Mammary epithelial cell (primary cell): ENCODE measurements around the gene MAML2.

ENCODE experiments used
- CTCF ChIP-seq, 2 donors: IDR thresholded peaks in 1 of 2; conservative IDR thresholded peaks in 1 of 2; 2 replicates each; pipeline ENCODE4 v1.5.1; 2011 to 2012; ENCODE audit warnings: inconsistent platforms in 2 of 2, low read length in 2 of 2, mild to moderate bottlenecking in 2 of 2, control low read depth in 1 of 2, low read depth in 1 of 2; ENCODE audit not compliant: insufficient read depth in 1 of 2; ENCODE audit errors: extremely low read depth in 1 of 2
- EZH2 ChIP-seq: IDR thresholded peaks from 2 replicates; pipeline ENCODE4 v1.6.1; 2012; ENCODE audit warnings: low read length, inconsistent platforms, borderline replicate concordance

DNA sequence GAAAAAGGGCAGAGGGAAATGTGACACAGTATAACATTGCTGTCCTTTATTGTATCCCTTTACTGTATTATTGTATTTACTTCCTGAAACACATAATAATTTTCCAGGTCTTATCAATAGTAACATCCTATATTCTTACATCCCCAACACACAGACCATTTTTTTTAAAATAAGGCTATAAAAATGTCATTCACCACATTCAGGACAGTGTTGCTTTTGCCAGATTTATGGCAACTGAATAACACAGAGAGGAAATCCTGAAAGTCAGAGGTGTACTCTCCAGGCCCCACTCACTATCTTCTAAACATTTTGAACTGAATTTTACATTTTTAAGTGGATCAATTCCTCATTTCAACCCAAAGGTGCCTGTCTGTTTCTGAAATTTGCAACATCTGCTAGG is 314.2 kb downstream of the MAML2 start:
- no peak for TF ChIP-seq CTCF (conservative IDR thresholded peaks at IDR 0.05 in 1 of 2, IDR thresholded peaks at IDR 0.05 in 1 of 2; ENCODE audit: extremely low read depth in 1 of 2, insufficient read depth in 1 of 2, low read depth in 1 of 2, low read length in 2 of 2)
- TF ChIP-seq EZH2 = no peak
